CD4-positive, alpha-beta T cell (primary cell): ENCODE data around the gene STIM2. TPM values are rescaled to one million over a fixed set of nuclear protein-coding genes. Genes with fewer than 3 reads are reported as not detected.

ENCODE experiments used
- ATAC-seq: fragments of 200-7000 bp; cut with Tn5 transposase; one replicate; pipeline ENCODE4 v1.10.0; 2022; ENCODE audit warnings: mild to moderate bottlenecking; ENCODE audit not compliant: poor library complexity
- CTCF ChIA-PET: fragments of 350-600 bp; sonication (Branson Sonifier 250); formaldehyde crosslinking; loops from one replicate; lab custom pipeline; 2021; ENCODE audit warnings: antibody characterized with exemption, inconsistent platforms; lab: Charles Lee
- POLR2A ChIA-PET: fragments of 350-600 bp; sonication (Branson Sonifier 250); formaldehyde crosslinking; loops from one replicate; lab custom pipeline; 2021; ENCODE audit warnings: antibody characterized with exemption, inconsistent platforms; lab: Charles Lee
- DNase-seq, 14 experiments: peaks; one replicate each; pipeline ENCODE4 v3.0.0-alpha.2; 2013 to 2020; ENCODE audit warnings: mixed read lengths in 2 of 14
- H3K27ac ChIP-seq, 2 donors: one replicate each; pipeline versions ENCODE4 v1.5.1 to v1.7.0; 2013; ENCODE audit warnings: low read length in 2 of 2, low read depth in 1 of 2, mild to moderate bottlenecking in 1 of 2
- H3K27me3 ChIP-seq, 2 experiments: 1 replicate in 1 of 2; 2 replicates in 1 of 2; pipeline versions ENCODE4 v1.6.1 to v1.7.0; 2013; ENCODE audit warnings: low read length in 2 of 2, control low read depth in 1 of 2, mild to moderate bottlenecking in 1 of 2, moderate library complexity in 1 of 2; ENCODE audit not compliant: insufficient read depth in 2 of 2, control insufficient read depth in 1 of 2
- H3K36me3 ChIP-seq: one replicate; pipeline ENCODE4 v1.6.1; 2013; ENCODE audit warnings: low read length, control low read depth; ENCODE audit not compliant: insufficient read depth
- H3K4me1 ChIP-seq: one replicate; pipeline ENCODE4 v1.6.1; 2013; ENCODE audit warnings: low read length, control low read depth; ENCODE audit not compliant: insufficient read depth
- H3K4me3 ChIP-seq: one replicate; pipeline ENCODE4 v1.5.1; 2013; ENCODE audit warnings: mild to moderate bottlenecking, low read length, moderate library complexity
- H3K9me3 ChIP-seq, 2 experiments: 1 replicate in 1 of 2; 2 replicates in 1 of 2; pipeline versions ENCODE4 v1.6.1 to v1.7.0; 2013; ENCODE audit warnings: low read length in 2 of 2, mild to moderate bottlenecking in 2 of 2, control low read depth in 1 of 2, moderate library complexity in 1 of 2; ENCODE audit not compliant: control insufficient read depth in 1 of 2, insufficient read depth in 1 of 2
- H3K27ac Mint-ChIP-seq: one replicate; pipeline ENCODE4 v1.8.0; 2020; ENCODE audit warnings: mixed read lengths
- H3K27me3 Mint-ChIP-seq: one replicate; pipeline ENCODE4 v1.8.0; 2021; ENCODE audit warnings: mixed read lengths
- H3K36me3 Mint-ChIP-seq: one replicate; pipeline ENCODE4 v1.8.0; 2021; ENCODE audit warnings: low read depth, mixed read lengths
- H3K4me1 Mint-ChIP-seq: one replicate; pipeline ENCODE4 v1.8.0; 2021; ENCODE audit warnings: low read depth, mixed read lengths
- H3K4me3 Mint-ChIP-seq: one replicate; pipeline ENCODE4 v1.8.0; 2020; ENCODE audit warnings: mild to moderate bottlenecking, mixed read lengths
- H3K9me3 Mint-ChIP-seq: one replicate; pipeline ENCODE4 v1.8.0; 2020; ENCODE audit warnings: mixed read lengths
- CTCF ChIP-seq: fragments of 200-600 bp; IDR thresholded peaks from one replicate; pipeline ENCODE4 v1.8.0; 2022; ENCODE audit warnings: antibody characterized with exemption, mild to moderate bottlenecking
- intact Hi-C, 2 experiments: fragments of 100-400 bp; cut with DNase I in 1 of 2; cut with micrococcal nuclease in 1 of 2; formaldehyde crosslinking; loops; one replicate each; pipeline versions ENCODE4 v1.15.1 to v1.9.0; 2023 to 2025; cut with DNase I, micrococcal nuclease
- total RNA-seq, 174 experiments: library from RNA in 2 of 174; stranded (reverse) in 2 of 174; gene quantifications; one replicate each; pipeline ENCODE4 v1.2.3 and lab custom pipeline; 2021 to 2026

Gene STIM2
- total RNA-seq, 2 experiments from 2014 or later, result 53.7 to 54.9 TPM

DNA sequence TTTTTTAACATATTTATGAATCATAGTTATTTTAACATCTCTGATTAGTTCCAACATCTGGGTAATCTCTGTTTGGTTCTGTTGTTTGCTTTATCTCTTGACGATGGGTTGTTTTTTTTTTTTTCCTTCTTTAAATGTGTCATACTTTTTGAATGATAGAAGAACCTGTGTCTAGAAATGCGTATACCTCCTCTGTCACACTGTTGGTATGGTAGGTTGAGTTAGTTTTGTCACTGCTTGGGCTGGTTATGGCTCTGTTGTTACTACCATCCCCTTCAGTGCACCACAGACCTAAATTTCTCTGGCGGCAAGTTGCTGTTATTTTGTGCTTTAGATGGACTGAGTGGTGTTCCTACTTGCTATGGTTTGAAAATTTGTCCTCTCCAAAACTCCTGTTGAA is 16.8 kb downstream of the STIM2 start:
- no peaks in the 10 kb centered on the region for H3K36me3 ChIP-seq
- CTCF ChIA-PET, result interaction anchor here (0.8 kb wide), 1 partner anchor 16 kb away, joined by 3 read pairs; the partner anchor contains the start of gene STIM2
- peaks cover 6% of the 10 kb centered on the region for H3K9me3 Mint-ChIP-seq
- H3K4me3 ChIP-seq, result no peak overlapping the region
- peaks cover 86% of the 10 kb centered on the region for H3K4me1 Mint-ChIP-seq
- no peak for ATAC-seq
- H3K27ac Mint-ChIP-seq, result peak overlapping the region; percentile 94
- TF ChIP-seq CTCF, result no peak
- H3K27ac ChIP-seq, result peak overlapping the region in 1 of 2 donors; percentile 35
- peaks cover 41% of the 10 kb centered on the region for H3K4me1 ChIP-seq
- POLR2A ChIA-PET, result interaction anchor here (1.0 to 1.9 kb wide), 2 partner anchors 9 to 16 kb away, joined by 5 to 10 read pairs; no protein-coding TSS in a partner anchor
- peak overlapping the region; percentile 13 for H3K4me3 Mint-ChIP-seq
- H3K27me3 Mint-ChIP-seq, result no peaks in the 10 kb centered on the region
- intact Hi-C loops, result loop anchor here in 1 of 2 experiments (10.0 kb wide), 1 partner anchor 1643 kb away; the partner anchor contains the start of gene PI4K2B
- H3K27me3 ChIP-seq, result no peaks in the 10 kb centered on the region
- no peaks in the 10 kb centered on the region for H3K9me3 ChIP-seq
- no peak for DNase-seq
- H3K36me3 Mint-ChIP-seq, result peaks cover 23% of the 10 kb centered on the region

- no peak for TF ChIP-seq CTCF
- no peak overlapping the region for H3K4me3 ChIP-seq
- POLR2A ChIA-PET, result interaction anchor here (1.0 to 1.9 kb wide), 2 partner anchors 9 to 16 kb away, joined by 5 to 10 read pairs; no protein-coding TSS in a partner anchor
Measured at GRCh38 chr4:26877961-26878360, 17.3 kb downstream of the STIM2 start.

GRCh38 chr4:26878794-26879391 is 18.3 kb downstream of the STIM2 start:
- no peak for TF ChIP-seq CTCF
- Histone ChIP-seq H3K27ac (peak overlapping the region; percentile 42 to 69), H3K27me3 (no peaks in the 10 kb centered on the region), H3K36me3 (no peaks in the 10 kb centered on the region), H3K9me3 (no peaks in the 10 kb centered on the region), H3K4me3 (peak overlapping the region; percentile 2), H3K4me1 (peaks cover 36% of the 10 kb centered on the region)
- Mint-ChIP-seq H3K4me3 (peak overlapping the region; percentile 73), H3K36me3 (peaks cover 23% of the 10 kb centered on the region), H3K9me3 (peaks cover 6% of the 10 kb centered on the region), H3K27ac (peak overlapping the region; percentile 94), H3K4me1 (peaks cover 82% of the 10 kb centered on the region), H3K27me3 (no peaks in the 10 kb centered on the region)
- POLR2A ChIA-PET, result interaction anchor here (1.0 to 1.4 kb wide), 2 partner anchors 11 to 15 kb away, joined by 3 to 5 read pairs; no protein-coding TSS in a partner anchor
- intact Hi-C loops, result loop anchor here in 1 of 2 experiments (10.0 kb wide), 1 partner anchor 1644 kb away; the partner anchor contains the start of gene PI4K2B
- DNase-seq (peak in 2 of 14 experiments; percentile 35 to 66), ATAC-seq (peak; percentile 68)
- CTCF ChIA-PET, result interaction anchor here (1.0 to 1.3 kb wide), 2 partner anchors 115 to 132 kb away, joined by 3 to 4 read pairs; no protein-coding TSS in a partner anchor

More at GRCh38 chr4:26877961-26878360, 17.3 kb downstream of the STIM2 start:
- Histone ChIP-seq H3K9me3 (no peaks in the 10 kb centered on the region), H3K36me3 (no peaks in the 10 kb centered on the region), H3K27ac (peak overlapping the region; percentile 42 to 69), H3K27me3 (no peaks in the 10 kb centered on the region), H3K4me1 (peaks cover 42% of the 10 kb centered on the region)
- Mint-ChIP-seq H3K4me3 (peak overlapping the region; percentile 5), H3K36me3 (peaks cover 23% of the 10 kb centered on the region), H3K27me3 (no peaks in the 10 kb centered on the region), H3K9me3 (peaks cover 6% of the 10 kb centered on the region), H3K27ac (peak overlapping the region; percentile 94), H3K4me1 (peaks cover 82% of the 10 kb centered on the region)
- DNase-seq, result peak in 1 of 14 experiments; percentile 62
- CTCF ChIA-PET, result interaction anchor here (0.8 kb wide), 1 partner anchor 17 kb away, joined by 3 read pairs; the partner anchor contains the start of gene STIM2
- intact Hi-C loops, result loop anchor here in 1 of 2 experiments (10.0 kb wide), 1 partner anchor 1643 kb away; the partner anchor contains the start of gene PI4K2B
- no peak for ATAC-seq
